HG03045 (cell line): ENCODE data around the gene MYO7A.

ENCODE experiments used
- ATAC-seq: cut with Tn5 transposase; IDR thresholded peaks from one replicate; pipeline ENCODE4 v1.9.1; 2021; ENCODE audit warnings: mild to moderate bottlenecking, moderate library complexity; ENCODE audit not compliant: unreplicated experiment

Gene MYO7A

DNA sequence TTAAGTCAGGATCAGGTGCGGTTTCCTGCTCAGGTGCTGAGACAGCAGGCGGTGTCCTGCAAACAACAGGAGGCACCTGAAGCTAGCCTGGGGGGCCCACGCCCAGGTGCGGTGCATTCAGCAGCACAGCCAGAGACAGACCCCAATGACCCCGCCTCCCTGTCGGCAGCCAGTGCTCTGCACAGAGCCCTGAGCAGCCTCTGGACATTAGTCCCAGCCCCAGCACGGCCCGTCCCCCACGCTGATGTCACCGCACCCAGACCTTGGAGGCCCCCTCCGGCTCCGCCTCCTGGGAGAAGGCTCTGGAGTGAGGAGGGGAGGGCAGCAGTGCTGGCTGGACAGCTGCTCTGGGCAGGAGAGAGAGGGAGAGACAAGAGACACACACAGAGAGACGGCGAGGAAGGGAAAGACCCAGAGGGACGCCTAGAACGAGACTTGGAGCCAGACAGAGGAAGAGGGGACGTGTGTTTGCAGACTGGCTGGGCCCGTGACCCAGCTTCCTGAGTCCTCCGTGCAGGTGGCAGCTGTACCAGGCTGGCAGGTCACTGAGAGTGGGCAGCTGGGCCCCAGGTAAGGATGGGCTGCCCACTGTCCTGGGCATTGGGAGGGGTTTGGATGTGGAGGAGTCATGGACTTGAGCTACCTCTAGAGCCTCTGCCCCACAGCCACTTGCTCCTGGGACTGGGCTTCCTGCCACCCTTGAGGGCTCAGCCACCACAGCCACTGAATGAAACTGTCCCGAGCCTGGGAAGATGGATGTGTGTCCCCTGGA lies at the start of gene MYO7A:
MYO7A (plus strand) TSS at position 327 of the 772 bp plus-strand sequence. CDS start 2,389 bp downstream, outside the sequence.
- ATAC-seq = no peak

- ATAC-seq = no peak
Measured at GRCh38 chr11:77079666-77080065, 48.4 kb upstream of the MYO7A start.

- ATAC-seq = no peak
Measured at GRCh38 chr11:77080643-77081210, 47.3 kb upstream of the MYO7A start.

DNA sequence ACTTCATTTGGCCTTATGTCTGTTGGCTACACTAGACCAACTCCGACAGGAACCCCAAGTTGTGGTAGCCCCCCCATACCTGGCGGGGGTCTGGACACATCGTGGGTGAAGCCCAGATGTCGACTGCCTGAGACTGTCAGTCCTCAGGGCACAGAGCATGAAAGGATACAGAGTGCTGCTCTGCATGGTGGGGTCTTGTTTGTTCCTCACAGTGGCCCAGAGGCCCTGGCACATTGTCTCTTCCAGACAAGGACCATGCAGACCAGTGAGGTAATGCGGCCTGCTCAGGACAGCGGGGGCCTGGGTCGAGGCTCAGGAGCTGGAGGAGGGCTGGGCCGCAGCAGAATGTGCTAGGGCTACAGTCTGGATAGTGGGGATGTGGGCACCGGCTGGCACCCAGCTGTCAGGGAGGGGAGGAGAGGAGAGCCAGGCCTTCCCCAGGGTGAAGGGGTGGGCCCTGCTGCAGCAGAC lies 46.6 kb upstream of the MYO7A start:
- ATAC-seq = no peak

DNA sequence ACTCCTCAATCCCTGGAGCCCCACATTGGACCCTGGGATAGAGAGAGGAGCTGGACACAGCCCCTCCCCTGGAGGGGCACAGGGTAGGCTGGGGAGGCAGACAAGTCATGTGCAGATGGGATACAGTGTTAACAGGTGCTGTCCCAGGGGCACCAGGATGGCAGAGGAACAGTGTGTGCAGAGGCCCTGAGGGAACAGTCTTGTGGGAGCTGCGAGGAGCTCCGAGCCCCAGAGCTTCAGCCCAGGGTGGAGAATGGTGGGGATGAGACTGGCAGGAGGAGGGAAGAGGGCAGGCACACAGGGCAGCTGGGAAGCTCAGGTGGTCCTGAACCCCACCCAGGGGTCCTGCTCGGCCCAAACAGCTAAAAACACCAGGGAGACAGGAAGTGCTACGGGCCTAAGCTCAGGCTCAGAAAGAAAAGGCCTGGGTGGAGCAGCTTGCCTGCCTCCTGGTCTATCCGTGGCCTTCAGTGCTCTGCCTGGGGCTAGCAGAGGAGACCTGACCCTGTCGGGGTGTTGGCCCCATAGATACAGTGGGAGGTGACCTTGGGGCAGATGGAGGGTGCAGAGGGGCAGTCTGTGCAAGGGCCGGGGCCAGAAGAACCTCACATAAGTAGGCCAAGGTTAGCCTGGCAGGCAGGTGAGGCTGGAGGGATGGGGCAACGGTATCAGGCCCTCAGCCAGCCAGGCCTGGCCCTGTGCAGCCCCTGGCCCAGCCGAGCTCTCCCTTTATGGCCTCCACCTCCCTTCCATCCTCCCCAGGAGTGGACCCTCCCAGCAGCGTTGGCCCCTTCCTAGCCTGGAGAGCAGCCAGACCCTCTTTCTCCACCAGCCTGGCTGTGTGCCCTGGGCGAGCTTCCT lies 45.8 kb upstream of the MYO7A start:
- ATAC-seq = no peak

DNA sequence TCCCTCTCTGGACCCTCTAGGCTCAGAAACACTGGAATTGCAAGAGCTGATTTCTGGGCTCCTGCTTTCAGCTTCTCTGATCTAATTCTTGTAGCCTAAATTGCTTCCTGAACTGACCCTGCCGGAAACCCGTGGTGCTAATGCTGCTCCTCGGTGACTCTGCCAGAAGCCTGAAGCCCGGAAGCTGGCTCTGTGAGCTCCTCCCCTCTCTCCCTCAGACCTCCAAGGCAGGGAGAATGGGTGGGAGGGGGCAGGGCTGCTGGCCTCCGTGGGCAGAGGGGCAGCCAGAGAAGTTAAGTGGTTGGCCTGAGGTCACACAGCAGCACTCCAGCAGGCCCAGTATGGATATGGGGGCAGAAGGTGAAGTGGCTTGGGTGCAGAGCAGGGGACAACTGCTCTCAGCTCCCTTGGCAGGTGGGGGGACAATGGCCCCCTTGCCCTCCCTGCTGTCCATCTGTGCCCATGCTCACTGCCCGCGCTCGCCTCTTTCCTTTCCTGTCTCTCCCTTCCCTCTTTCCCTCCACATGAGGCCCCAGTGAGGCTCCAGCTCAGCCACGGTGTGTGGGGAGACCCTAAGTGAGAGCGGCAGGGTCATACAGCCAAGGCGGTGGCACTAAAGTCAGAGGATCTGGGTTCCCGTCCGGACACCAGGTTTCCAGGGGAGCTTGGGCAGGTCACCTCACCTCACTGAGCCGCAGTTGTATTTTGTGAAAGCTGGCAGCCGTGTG lies 45.0 kb upstream of the MYO7A start:
- no peak for ATAC-seq

- ATAC-seq = no peak
Measured at GRCh38 chr11:77083566-77084245, 44.3 kb upstream of the MYO7A start.

DNA sequence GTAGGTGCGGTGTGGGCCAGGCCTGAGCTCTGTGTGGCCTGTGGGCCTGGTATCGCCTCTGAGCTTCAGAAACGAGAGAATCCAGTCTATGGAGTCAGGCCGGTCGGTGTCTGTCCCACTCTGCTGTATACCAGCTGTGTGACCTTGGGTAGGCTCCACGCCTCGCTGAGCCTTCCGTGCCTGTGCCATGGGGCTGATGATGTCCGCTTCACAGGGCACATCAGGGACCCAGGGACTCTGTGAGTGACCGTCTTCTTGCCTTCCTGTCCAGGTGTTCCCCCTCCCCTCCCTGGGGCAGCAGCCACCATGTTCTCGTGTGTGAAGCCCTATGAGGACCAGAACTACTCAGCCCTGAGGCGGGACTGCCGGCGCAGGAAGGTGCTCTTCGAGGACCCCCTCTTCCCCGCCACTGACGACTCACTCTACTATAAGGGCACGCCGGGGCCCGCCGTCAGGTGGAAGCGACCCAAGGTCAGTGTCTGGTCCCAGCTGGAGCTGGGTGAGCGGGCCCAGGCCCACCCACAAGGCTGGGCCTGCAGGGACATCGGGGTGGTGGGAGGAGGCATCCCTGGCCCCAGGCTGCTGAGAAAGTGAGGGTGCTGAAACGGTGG lies 43.4 kb upstream of the MYO7A start:
- ATAC-seq = no peak

DNA sequence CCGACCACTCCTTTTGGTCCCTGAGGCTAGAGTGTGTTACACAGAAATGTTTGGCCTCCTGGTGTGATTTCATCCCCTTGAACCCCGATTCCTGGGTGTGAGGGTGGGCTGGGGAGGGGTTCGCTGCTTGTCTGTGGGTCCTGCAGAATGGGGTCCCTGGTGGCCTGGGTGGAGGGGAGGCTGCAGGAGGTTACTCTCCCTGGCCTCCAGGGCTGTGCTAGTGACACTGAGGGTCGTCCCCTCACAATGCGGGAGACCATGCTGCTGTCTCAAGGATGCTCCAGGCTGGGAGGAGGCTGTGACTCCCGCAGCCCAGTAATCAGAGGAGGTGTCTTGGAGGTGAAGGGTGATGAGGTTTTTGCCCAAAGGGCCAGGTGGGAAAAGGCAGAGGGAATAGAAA lies 42.4 kb upstream of the MYO7A start:
- ATAC-seq = no peak

GRCh38 chr11:77086521-77087472 lies 41.2 kb upstream of the MYO7A start:
- ATAC-seq = no peak

DNA sequence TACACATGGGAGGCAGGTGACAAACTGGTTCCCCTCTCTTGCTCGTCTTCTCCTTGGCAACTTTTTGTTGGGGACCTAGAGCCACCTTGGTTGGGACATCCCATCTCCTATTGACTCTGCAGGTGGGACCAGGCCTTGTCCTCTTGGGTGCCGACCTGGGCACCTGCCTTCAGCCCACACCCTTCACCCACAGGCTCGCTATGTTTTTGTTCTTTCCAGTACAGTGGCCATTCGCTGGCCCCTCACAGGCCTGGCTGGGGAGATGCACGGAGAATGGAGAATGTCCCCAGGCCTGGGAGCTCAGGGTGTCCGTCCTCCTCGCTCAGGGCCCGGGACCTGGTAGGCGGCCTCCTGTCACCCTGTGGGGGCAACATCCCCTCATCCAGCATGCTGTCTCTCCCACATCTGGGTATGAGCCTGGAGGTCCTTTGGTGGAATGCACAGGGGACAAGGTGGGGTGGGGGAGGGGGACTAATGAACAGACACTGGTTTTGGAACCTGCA lies 40.3 kb upstream of the MYO7A start:
- no peak for ATAC-seq

GRCh38 chr11:77088236-77089003 lies 39.6 kb upstream of the MYO7A start:
- ATAC-seq = no peak

DNA sequence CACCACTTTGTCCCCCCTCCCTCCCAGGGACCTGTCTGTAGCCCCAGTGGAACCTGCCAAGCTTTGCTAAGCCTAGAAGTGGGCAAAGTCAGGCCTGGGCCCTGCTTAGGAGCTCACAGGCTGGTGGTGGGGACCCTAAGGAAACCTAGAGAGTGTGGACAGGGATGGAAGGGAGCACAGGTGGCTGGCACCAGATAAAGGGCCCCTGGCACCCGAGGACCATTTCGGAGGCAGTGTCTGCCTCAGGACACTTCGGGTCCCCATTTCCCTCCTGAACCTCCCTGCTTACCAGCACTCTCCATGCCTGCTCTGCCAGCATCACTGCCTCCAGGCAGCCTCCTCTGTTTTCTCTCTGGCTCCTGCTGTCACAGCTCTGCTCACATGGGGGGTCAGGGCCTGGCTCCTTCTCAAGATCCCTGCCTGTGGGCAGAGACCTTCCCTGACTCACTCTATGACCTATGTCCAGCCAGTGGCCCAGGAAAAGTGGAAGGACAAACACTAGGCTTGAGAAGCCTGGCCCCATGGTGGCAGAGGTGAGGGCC lies 39.0 kb upstream of the MYO7A start:
- ATAC-seq = no peak

- no peak for ATAC-seq
Measured at GRCh38 chr11:77090046-77090372, 38.0 kb upstream of the MYO7A start.

- no peak for ATAC-seq
Measured at GRCh38 chr11:77090373-77091111, 37.5 kb upstream of the MYO7A start.

- ATAC-seq = peak; percentile 70
Measured at GRCh38 chr11:77091146-77091940, 36.7 kb upstream of the MYO7A start.
